Left ventricle myocardium superior (tissue), 1 donor: ENCODE measurements around the gene EGFL7. TPM values are rescaled to one million over a fixed set of nuclear protein-coding genes. Genes with fewer than 3 reads are reported as not detected.

Experiments
- ATAC-seq: fragments of 200-7000 bp; cut with Tn5 transposase; one replicate; pipeline ENCODE4 v1.9.1; 2020; ENCODE audit warnings: mild to moderate bottlenecking, moderate library complexity
- DNase-seq: peaks from one replicate; pipeline ENCODE4 v3.0.0-alpha.2; 2020
- intact Hi-C: fragments of 100-400 bp; cut with micrococcal nuclease; formaldehyde crosslinking; loops from one replicate; pipeline ENCODE4 v1.11.0; 2022
- total RNA-seq: library from RNA; stranded (reverse); fragmentation: NEBNext Ultra II Directional; extraction: Animal tissue kit (Norgen Biotek cat#: 25700); gene quantifications from one replicate; pipeline ENCODE4 v1.2.1, GENCODE V29; 2021
- donor health status: DM: no; HTN: yes; CAD: no; lungs with severe emphysema.

EGFL7 gene
- total RNA-seq, 1 donor from 2014 or later = 63.8 TPM

DNA sequence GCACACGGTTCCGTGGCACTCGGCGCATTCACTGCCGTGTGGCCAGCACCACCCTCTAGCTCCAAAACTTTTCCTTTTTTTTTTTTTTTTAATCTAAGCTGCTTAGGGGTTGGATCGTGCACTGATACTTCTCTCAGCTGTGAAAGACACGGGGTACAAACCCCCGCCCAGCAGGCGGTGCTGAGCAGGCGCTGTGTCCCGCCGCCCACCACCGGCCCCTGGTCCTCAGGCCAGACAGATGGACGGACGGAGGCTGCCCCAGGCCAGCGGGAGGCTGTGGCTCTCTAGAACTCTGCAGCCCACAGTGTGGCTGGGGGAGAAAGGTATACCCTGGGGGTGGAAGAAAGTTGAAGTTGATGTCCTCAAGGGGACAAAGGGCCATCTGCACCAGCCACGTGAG is 18.3 kb downstream of the EGFL7 start:
- ATAC-seq (no peak), DNase-seq (no peak)
- intact Hi-C loops = no loop called here

DNA sequence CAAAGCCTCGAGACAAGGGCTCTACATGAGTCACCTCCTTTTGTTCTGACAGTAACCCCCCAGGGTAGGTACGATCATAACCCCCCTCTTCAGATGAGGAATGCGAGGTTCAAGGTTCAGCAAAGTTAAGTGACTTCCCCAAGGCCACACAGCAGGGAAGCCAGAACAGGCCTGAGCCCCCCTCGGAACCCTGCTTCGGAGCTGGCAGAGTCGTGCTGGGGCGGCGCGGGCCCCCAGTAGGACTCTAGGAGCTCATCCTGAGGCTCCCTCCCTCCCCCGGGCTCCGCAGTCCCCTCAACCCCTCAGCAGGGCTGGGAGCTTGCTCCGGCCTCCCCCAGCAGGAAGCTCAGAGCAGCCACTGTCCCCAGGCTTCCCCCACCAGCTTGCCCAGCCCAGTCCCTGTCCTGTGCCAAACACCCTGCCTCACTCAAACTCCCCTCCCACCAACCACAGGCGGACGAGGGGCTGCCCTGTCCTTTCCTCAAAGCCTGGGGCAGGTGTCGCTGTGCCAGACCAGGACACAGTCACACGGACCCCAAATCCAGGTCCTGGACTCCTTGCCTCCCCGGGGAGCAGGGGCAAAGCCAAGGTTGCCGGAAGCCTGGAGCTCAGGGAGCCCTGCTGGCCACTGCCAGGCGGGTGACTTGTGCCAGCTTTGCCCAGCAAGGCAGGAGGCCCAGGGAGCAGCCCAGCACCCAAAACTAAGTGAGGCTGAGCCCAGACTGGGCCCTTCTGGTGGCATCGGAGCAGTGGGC is 19.4 kb downstream of the EGFL7 start:
- DNase-seq (no peak), ATAC-seq (no peak)
- intact Hi-C loops = no loop called here

DNA sequence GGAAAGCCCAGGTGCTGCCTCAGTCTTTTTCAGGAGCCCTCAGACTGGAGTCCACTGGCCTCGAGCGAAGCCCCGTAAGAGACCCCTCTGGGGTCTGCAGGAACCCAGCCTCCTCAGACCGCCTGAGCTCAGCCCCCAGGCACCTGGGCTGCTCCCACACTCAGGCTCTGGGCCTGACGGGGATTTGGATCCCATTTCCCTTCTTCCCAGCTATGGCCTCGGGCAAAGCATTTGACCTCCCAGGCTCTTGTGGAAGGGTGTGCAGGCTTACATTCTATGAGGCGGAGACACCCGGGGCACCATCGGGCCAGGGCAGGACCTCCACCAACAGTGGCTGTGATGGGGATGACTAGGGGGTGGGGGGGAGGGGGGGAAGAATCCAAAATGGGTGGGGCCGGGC is 20.0 kb downstream of the EGFL7 start:
- DNase-seq (no peak), ATAC-seq (no peak)
- intact Hi-C loops = no loop called here

DNA sequence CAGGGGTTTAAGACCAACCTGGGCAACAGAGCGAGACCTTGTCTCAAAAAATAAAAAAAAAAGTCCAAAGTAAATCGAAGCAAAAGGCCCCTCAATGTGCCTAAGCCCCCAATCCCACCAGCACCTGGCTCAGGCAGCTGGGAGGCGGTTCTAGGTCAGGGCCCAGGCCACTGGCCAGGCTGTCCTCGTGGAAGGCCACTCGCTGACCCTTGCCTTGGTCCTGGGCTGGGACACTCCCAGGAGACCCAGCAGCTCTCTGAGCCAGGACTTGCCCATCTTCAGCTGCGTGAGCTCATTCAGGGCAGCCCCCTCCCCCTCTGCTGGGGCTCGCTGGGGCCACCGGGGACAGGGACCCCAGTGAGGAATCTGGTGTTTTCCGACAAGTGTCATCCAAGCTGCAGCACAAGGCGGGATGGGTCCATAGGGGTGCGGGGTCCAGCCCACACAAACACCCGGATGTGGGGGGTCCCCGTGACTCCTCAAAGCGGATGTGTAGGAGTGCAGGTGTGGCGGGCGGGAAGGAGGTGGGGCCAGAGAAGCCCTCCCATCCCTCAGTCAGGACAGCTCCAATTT is 20.5 kb downstream of the EGFL7 start:
- ATAC-seq = no peak
- intact Hi-C loops = no loop called here
- DNase-seq = no peak

DNA sequence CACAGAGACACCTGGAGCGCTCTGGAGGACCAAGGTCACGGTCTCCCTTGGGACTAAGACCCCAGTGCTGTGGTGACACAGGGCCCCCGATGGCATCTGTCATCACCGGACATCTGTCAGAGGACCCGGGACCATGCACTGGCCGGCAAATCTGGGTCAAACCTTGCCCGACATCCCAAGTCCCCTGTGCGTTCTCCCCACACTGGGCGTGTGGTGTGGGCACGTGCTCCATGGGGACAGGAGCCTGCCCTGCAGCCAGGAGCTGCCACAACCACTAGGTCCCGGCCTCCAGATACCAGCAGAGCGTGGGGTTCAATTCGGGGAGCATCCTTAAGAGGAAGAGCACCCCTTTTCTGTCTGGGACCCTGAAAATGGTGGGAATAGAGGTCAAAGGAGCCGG is 21.0 kb downstream of the EGFL7 start:
- intact Hi-C loops = no loop called here
- ATAC-seq = no peak
- no peak for DNase-seq

DNA sequence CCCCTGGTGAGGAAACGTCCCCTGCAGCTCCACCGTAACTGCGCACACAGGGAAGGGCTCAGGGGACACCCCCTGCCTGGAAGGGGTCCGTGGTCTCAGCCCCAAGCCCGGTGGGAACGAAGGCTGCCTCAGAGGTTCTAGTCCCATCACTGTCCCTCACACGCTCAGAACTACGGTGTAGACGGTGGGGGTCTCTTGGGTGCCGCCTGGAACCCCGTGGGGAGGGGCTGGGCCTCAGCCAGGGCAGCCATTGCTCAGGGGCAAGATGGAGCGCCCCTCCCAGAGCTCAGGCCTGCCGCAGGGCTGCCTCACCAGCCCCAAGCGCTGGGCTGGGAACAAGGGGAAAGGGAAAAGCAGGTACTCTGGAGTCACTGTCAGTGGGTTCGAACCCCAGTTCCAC is 21.6 kb downstream of the EGFL7 start:
- intact Hi-C loops = no loop called here
- no peak for ATAC-seq

DNA sequence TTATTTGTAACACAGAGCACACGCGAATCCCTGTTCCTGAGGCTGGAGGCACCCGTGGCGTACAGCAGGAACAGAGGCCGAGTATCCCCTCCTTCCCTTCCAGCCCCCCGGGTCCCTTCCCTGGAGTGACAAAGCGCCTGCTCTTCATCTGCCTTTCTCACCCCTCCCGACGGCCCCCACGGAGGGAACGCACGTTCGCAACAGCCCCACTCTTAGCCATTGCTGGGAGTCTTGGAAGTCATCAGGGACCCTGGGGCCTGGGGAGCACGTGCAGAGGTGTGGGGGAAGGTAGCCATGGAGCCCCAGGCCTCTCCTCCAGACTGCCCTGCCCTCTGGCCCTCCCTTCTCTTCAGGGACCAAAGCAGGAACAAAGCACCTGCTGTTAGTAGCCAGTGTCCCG is 22.1 kb downstream of the EGFL7 start:
- no peak for DNase-seq
- intact Hi-C loops = no loop called here
- ATAC-seq = no peak

More for the DNA sequence above, 21.6 kb downstream of the EGFL7 start:
- DNase-seq = no peak

DNA sequence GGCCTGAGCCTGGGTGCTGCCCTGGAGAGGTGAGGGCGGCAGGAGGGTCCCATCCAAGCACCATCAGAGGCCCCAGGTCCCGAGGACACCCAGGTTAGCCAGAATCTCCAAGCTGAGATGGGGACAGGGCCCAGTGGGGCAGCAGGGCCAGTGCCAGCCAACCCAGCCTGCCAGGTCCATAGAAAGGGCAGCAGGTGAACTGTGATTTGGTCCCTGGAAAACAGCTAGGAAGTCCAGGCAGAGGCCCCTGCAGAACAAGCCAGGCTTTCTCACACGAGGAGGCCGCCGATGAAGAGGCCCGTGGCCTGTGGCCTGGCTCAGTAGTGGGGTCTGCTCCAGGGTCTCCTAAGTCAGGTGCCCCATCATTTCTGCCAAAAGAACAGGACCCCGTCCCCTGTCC is 22.5 kb downstream of the EGFL7 start:
- DNase-seq (no peak), ATAC-seq (no peak)
- intact Hi-C loops = no loop called here

DNA sequence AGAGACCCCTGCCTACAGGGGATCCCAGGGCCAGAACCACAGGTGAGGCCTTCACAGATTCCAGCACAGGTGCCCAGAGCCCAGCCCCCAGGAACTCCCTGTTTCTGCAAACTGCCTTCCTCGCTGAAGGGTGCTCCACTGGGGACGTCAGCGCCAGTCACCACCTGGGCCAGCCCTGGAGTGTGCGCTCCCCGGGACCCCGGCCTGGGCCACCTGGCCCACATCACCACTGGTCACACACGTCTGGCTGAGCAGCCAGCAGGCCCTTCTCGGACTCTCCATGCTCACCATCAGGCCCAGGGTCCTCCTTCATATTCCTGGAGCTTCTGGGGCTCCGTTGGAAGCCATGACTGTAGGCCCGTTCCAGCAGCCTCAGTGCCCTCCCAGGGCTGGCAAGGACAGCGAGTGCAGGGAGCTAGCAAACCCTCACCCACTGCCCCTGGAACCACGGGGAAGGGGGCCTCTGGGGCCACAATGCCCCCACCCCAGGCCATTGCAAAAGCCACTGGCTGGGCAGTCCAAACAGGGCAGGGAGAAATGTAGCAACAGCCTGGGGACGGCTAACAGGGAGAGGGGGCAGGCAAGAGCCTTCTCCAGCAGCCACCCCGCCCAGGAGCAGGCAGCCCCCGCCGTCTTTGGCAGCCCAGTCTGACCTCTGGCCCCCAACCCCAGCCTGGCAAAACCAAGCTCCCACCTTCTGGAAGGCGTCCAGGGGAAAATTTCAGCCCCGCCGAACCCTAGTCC is 23.2 kb downstream of the EGFL7 start:
- DNase-seq (no peak), ATAC-seq (no peak)
- intact Hi-C loops = no loop called here

DNA sequence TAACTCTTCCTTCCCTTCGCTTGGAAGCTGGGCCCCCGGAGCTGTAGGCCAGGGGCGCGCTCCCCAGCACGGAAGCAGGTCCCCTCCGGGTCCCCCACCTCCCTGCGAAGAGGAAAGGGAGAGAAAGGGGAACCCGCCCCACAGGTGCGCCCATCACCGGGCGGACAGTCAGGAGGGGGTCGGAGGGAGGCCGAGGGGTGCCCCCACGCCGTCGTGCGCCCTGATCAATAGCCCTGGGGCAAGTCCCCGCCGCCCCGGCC is 23.7 kb downstream of the EGFL7 start:
- DNase-seq = no peak
- no peak for ATAC-seq
- intact Hi-C loops = no loop called here

DNA sequence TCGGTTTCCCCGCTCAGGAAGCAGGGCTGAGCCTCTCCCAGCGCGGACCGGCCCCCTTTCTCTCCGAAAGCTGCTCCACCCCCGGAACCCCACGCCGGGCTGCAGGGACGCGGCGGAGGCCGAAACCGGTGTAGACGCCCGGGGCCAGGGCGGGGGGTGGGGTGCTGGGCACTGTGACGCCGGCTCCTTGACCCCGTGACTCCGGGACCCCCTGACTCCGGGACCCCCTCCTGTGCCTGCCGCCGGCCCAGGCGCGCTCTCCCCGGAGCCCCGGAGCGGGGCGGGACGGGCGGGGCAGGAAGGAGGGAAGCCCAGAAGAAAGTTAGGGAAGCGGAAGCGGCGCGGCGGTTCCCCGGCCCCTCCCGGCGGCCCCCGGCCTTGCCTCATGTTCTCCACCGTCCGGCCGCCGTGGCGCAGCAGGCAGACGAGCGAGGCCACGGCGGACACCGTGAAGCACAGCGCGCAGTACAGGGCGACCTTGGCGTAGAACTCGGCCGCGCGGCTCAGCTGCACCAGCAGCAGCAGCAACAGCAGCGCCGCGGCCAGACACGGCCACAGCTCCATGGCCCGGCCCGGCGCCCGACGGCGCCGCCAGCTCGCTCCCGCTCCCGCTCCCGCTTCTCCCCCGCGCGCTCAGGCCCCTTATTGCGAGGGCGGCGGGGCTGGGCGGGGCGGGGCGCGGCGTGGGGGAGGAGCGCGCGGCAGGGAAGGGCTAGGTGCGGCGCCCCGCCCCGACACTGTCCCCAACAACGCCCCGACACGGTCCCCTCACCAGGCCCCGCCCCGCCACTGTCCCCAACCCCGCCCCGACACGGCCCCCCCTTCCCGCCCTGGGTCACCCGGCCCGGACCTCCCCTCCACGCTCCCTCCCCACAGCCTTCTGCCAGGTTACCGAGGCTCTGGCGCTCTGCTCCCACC is 24.3 kb downstream of the EGFL7 start, which contains the start of gene AGPAT2:
AGPAT2 (minus strand) TSS at position 664 of the 918 bp plus-strand sequence; CDS start at position 564, 100 bp downstream.
- peak; percentile 91 for DNase-seq
- peak; percentile 75 for ATAC-seq
- intact Hi-C loops = no loop called here

DNA sequence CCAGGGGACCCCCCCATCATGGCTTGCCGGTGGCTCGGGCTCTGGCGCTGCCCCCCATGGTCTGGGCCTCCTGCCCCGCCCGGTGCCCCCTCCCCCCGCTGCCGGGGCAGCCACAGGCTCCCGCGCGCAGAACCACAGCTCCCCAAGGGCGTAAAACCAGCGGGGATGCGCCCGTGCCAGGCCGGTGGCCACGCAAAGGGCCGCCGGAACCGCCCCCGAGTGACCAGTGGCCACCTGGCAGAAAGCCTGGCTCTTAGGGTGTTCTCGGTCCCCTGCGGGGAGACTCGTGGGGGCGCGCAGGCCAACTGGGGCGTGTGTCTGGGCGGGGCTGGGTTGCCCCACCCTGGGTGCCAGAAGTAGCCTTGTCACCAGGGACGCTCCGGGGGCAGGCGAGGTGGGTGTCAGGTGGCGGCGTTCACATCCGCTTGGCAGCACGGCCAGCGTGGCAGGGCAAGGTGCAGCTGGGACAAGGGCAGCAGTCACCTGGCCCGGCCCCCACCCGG is 25.1 kb downstream of the EGFL7 start:
- DNase-seq (no peak), ATAC-seq (peak; percentile 0)
- intact Hi-C loops = no loop called here

DNA sequence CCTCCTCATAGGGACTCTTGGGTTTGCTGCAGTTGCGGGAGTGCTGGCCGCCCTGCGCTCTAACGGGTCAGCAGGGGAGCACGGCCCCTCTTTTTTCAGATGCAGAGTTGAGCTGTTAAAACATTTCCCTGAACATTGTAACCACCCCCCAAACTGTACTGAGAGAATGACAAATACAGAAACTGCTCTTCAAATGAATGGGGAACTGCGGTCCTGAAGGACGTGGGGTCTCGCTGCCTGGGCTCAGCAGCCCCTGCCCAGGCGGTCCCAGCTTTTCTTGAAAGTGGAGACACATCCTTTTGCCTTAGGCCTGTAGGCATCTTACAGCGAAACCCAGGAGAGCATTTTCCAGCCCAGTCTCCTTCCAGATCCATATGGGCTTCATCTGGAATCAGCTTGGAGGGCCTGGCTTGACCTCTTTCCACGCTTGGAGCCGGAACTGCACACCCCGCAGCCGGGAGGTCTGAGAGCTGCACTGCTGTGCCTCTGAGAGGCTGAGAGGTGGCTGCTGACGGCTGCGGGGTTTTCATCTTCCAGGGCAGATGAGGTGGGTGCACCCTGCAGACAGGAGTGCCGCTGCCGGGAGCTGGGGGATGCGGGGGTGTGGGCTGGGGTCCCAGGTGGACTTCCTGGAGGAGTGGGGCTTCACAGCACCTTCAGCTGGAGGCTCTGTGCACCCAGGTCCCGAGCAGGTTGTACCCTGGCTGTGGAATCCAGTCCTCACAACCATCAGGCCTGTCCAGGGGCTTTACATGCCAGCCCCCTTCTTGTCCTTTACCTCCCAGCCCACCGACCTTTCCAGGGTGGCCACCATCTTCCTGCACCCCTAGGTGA is 25.8 kb downstream of the EGFL7 start:
- no peak for ATAC-seq
- no peak for DNase-seq
- intact Hi-C loops = no loop called here

DNA sequence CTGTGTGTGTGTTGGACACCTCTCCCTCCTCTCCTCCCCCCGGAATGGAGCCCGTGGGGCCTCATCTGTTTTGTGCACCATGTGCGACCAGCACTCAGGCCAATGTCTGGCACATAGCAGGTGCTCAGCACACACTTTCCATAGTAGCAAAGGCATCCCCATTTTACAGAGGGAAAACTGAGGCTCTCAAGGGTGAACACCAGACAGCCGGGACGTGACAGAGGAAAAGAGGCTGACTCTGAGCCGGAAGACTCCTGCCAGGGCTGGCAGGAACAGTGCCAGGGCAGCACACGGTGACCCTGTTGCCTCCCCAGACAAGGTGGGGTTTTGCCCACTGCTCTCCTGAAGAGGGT is 26.4 kb downstream of the EGFL7 start:
- no peak for ATAC-seq
- no peak for DNase-seq
- intact Hi-C loops = no loop called here

DNA sequence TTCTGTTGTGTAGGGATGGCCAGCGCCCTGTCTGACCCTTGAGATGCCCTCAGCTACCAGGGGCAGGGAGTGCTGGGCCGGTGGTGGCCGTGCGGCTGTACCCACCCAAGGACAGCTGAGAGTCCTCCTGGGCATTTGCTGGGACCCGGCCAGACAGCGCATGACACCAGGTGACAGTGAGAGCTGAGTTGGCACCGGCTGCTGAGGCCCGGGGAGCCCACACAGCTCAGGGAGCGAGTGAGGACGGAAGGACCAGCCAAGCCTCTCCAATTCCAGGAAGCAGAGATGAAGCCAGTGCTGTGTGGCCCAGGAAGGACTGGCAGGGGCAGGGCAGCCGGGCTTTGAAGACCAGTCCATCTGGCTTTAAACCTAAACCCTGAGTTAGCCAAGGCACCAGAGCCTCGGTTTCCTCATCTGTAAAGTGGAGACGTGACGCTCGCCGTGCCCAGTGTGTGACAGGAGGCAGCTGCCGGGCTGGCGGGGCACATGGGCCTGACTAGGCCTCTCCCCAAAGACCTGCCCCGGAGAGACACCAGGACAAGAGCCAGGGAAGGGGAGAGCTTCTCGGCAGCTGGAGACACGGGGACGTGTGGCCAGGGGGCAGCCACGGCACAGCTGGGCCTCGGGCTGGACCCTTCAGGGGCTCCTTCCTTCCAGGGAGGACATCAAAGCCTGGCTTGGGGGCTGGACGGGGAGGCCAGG is 27.5 kb downstream of the EGFL7 start:
- intact Hi-C loops = no loop called here
- DNase-seq (peak; percentile 92), ATAC-seq (peak; percentile 61)

DNA sequence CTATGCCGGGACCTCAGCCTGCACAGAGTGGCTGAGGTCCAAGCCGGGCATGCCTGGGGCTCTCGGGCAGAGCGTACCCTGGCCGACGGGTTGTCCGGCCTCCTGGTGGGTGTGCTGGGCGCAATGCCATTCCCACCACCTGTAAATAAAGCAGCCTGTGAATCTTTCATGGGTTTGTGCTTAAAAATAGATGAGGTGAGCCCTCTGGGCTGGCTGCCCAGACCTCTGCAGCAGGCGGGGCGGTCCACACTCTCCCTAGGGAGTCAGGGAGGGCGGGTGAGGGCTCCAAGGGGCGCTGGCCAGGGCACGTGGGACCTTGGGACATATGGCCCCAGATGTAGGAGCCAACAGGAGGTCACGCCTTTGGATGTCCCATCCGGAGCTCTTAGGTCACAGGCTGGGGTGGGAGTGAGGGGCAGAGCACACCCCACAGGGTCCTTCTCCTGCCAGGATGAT is 28.1 kb downstream of the EGFL7 start:
- DNase-seq (peak; percentile 88), ATAC-seq (peak; percentile 54)
- intact Hi-C loops = no loop called here

DNA sequence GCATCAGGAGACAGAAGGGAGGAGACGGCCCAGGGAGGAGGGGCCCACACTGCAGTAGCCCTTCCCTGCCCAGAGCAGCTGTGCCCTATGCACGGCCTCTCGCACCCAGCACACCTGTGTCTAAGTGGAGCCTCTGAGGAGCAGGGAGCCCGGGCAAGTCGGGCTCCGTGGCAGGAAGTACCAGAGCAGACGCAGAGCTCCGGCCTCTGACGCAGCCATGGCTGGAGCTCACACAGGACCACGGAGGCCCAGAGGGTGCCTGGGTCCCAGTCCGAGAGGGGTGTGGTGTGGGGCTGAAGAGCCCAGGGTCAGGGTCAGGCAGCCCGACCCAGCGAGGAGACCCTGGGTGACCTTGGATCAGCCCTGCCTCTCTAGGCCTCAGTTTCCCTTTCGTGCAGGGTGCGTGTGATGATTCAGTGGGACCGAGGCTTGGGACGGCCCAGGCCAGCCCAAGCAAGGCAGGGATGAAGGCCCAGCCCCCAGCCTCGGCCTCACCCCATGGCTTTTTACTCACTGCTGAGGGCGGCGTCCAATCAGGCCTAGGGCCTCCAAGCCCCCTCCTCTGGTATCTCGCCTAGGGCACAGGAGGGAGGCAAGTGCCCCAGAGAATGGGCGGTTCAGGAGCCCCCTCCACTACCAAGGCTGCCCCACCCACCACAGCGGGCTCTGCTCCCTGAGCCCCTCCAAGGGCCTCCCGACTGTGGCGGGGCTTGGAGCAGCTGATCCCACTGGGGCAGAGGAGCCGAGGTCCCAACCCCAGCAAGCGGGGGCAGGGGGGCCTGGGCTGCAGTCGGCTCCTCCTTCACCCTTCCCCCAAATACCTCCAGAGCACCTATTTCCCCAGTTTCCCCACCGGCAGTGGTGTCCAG is 28.8 kb downstream of the EGFL7 start:
- ATAC-seq = no peak
- intact Hi-C loops = no loop called here
- no peak for DNase-seq
